GM21529 (cell line): ENCODE results near the gene FZD2.

Experiments
- ATAC-seq: cut with Tn5 transposase; IDR thresholded peaks from one replicate; pipeline ENCODE4 v1.9.1; 2021; ENCODE audit not compliant: unreplicated experiment

Gene FZD2

GRCh38 chr17:44606658-44607057 is 49.4 kb downstream of the FZD2 start:
- no peak for ATAC-seq

- ATAC-seq: no peak
Measured at GRCh38 chr17:44607836-44608690, 50.8 kb downstream of the FZD2 start.

- no peak for ATAC-seq
Measured at GRCh38 chr17:44608727-44609435, 51.6 kb downstream of the FZD2 start.

GRCh38 chr17:44610331-44610730 is 53.0 kb downstream of the FZD2 start:
- ATAC-seq: no peak
